ENCODE results near the gene NDUFS4.

NDUFS4 gene

GRCh38 chr5:53555160-53555559 is 5.3 kb upstream of the NDUFS4 start:
- Histone ChIP-seq H3K27ac (ENCODE audit: low read depth, low read length) (no peak overlapping the region), H3K27me3 (ENCODE audit: low read length) (no peaks in the 10 kb centered on the region), H4K20me1 (ENCODE audit: low read depth, low read length) (no peaks in the 10 kb centered on the region), H3K4me2 (ENCODE audit: low read depth, low read length, poor library complexity, severe bottlenecking) (no peak overlapping the region), H3K4me3 (ENCODE audit: insufficient read depth, low read length, poor library complexity, severe bottlenecking) (no peak overlapping the region), H3K9me3 (ENCODE audit: insufficient read depth, low read length) (no peaks in the 10 kb centered on the region), H3K9ac (ENCODE audit: low read length) (no peak overlapping the region), H3K9me2 (replicated peaks; ENCODE audit: insufficient read depth, low read length) (no peaks in the 10 kb centered on the region), H3F3A (ENCODE audit: insufficient read depth) (no peaks in the 10 kb centered on the region), H2AFZ (ENCODE audit: low read depth, low read length, severe bottlenecking) (no peak overlapping the region), H3K36me3 (ENCODE audit: low read length) (no peaks in the 10 kb centered on the region), H3K79me2 (ENCODE audit: insufficient read depth, low read length) (no peaks in the 10 kb centered on the region)
- TF ChIP-seq EZH2phosphoT487 (conservative IDR thresholded peaks at IDR 0.05; ENCODE audit: low read length) (no peak), CTCF (IDR thresholded peaks at IDR 0.05; ENCODE audit: insufficient read depth, low read length, poor library complexity, severe bottlenecking) (no peak)

GRCh38 chr5:53556001-53556400 is 4.4 kb upstream of the NDUFS4 start:
- Histone ChIP-seq H3K79me2 (ENCODE audit: insufficient read depth, low read length) (peaks cover 6% of the 10 kb centered on the region), H3F3A (ENCODE audit: insufficient read depth) (no peaks in the 10 kb centered on the region), H2AFZ (ENCODE audit: low read depth, low read length, severe bottlenecking) (no peak overlapping the region), H3K4me3 (ENCODE audit: insufficient read depth, low read length, poor library complexity, severe bottlenecking) (no peak overlapping the region), H3K36me3 (ENCODE audit: low read length) (no peaks in the 10 kb centered on the region), H3K9ac (ENCODE audit: low read length) (no peak overlapping the region), H3K27ac (ENCODE audit: low read depth, low read length) (no peak overlapping the region), H3K27me3 (ENCODE audit: low read length) (no peaks in the 10 kb centered on the region), H3K4me2 (ENCODE audit: low read depth, low read length, poor library complexity, severe bottlenecking) (no peak overlapping the region), H3K9me3 (ENCODE audit: insufficient read depth, low read length) (no peaks in the 10 kb centered on the region), H4K20me1 (ENCODE audit: low read depth, low read length) (no peaks in the 10 kb centered on the region), H3K9me2 (replicated peaks; ENCODE audit: insufficient read depth, low read length) (no peaks in the 10 kb centered on the region)
- no peak for TF ChIP-seq CTCF (IDR thresholded peaks at IDR 0.05; ENCODE audit: insufficient read depth, low read length, poor library complexity, severe bottlenecking)
- TF ChIP-seq EZH2phosphoT487 (conservative IDR thresholded peaks at IDR 0.05; ENCODE audit: low read length) = no peak

DNA sequence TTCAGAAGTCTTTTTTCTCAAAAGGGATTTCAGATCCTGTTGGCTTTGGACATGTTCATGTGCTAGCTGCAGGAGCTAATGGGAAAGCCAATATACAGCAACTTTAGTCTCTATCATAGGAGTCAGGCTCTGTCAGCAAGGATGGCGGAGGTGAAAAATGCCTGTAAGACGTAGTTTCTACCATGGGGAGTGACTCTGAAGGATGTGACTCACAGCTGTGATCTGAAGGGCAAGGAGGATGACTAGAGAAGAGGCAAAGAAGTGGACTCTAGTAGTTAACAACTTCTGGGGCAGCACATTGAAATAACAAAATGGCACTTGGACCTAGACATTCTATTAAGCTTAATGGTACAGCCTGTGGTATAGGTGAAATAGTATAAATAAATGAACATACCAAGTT is 3.1 kb upstream of the NDUFS4 start:
- H3K79me2 ChIP-seq (ENCODE audit: insufficient read depth, low read length) = peaks cover 19% of the 10 kb centered on the region
- H3F3A ChIP-seq (ENCODE audit: insufficient read depth) = 0 out of 2 replicates have a peak, but pooled peaks cover 2% of the 10 kb centered on the region
- no peaks in the 10 kb centered on the region for H3K27me3 ChIP-seq (ENCODE audit: low read length)
- H3K36me3 ChIP-seq (ENCODE audit: low read length) = no peaks in the 10 kb centered on the region
- no peak overlapping the region for H3K27ac ChIP-seq (ENCODE audit: low read depth, low read length)
- H4K20me1 ChIP-seq (ENCODE audit: low read depth, low read length) = no peaks in the 10 kb centered on the region
- H3K4me2 ChIP-seq (ENCODE audit: low read depth, low read length, poor library complexity, severe bottlenecking) = no peak overlapping the region
- TF ChIP-seq EZH2phosphoT487 (conservative IDR thresholded peaks at IDR 0.05; ENCODE audit: low read length) (no peak), CTCF (IDR thresholded peaks at IDR 0.05; ENCODE audit: insufficient read depth, low read length, poor library complexity, severe bottlenecking) (no peak)
- H3K9me3 ChIP-seq (ENCODE audit: insufficient read depth, low read length) = no peaks in the 10 kb centered on the region
- no peak overlapping the region for H3K4me3 ChIP-seq (ENCODE audit: insufficient read depth, low read length, poor library complexity, severe bottlenecking)
- no peak overlapping the region for H3K9ac ChIP-seq (ENCODE audit: low read length)
- H3K9me2 ChIP-seq (replicated peaks; ENCODE audit: insufficient read depth, low read length) = no peaks in the 10 kb centered on the region
- H2AFZ ChIP-seq (ENCODE audit: low read depth, low read length, severe bottlenecking) = no peak overlapping the region
